Stimulated activated CD4-positive, alpha-beta T cell treated with anti-CD3 and anti-CD28 coated beads, TNF-alpha, amount 100 ng/mL, for 24 hours (primary cell): ENCODE results near the gene SYNGR4.
"Not testable (repeated sequence)": the region's sequence is repeated elsewhere in the genome, so short reads cannot be mapped to it uniquely, and the experiment has no call there.

ENCODE experiments used
- DNase-seq, 3 experiments: peaks; one replicate each; pipeline ENCODE4 v3.0.0-alpha.2; 2020; ENCODE audit warnings: low read depth in 3 of 3

Gene SYNGR4, protein sequence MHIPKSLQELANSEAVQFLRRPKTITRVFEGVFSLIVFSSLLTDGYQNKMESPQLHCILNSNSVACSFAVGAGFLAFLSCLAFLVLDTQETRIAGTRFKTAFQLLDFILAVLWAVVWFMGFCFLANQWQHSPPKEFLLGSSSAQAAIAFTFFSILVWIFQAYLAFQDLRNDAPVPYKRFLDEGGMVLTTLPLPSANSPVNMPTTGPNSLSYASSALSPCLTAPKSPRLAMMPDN

DNA sequence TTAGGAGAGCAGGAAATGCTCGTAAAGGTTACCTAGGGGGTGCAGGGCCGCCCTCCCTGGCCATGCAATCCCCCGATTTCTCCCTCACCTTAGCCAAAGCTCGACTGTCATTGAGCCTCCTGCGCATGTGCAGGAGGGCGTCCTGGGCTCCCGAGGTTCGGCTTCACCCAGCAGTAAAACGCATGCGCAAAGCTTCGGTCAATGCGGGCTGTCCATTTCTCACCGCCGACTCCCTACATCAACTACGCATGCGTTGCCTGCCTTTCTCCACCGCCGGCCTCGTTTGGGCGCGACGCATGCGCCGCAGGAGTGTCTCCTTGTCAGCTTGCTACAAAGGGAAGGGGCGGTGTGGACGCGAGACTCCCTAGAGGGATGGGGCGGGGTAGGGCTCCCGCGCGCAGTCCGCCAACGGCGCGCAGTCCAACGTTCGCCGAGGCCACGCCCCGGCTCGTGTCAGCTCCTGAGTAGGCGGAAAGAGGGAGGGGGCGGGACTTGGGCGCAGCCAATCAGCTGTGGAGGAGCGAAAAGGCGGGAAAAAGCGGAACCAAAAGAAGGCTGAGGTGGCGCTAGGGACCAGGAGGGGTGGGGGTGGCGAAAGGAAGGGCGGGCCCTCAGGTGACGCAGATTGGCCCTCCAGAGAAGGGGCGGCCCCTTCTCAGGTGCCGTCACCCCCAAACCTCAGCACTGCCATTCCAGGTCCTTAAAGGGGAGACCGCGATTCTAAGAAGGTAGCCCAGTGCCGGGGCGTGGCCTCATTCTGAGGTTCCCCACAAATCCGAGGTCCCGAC is at the start of gene SYNGR4, which contains the start of gene TMEM143:
Gene SYNGR4, plus strand, starts transcription at position 558 of the 788 bp plus-strand sequence. CDS start 1,476 bp downstream, outside the sequence.
Gene TMEM143, minus strand, starts transcription at position 131 of the 788 bp plus-strand sequence. Its CDS starts 20 bp downstream, at position 111.
- peak; percentile 93 to 97 (median 95) for DNase-seq

DNA sequence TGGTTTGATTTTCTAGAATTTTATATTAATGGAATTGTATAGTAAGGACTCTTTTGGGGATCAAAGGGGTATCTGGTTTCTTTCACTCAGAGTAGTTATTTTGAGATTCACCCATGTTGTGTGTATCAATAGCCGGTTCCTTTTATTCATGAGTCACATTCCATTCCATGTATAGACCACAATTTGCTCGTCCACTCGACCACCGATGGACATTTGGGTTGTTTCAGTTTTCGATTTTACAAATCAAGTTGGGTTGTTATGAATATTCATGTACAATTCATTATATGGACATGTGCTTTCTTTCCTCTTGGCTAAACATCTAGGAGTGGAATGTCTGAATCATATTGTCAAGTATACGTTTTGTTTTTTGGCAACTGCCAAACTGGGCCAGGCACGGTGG is 48.5 kb upstream of the SYNGR4 start:
- no peak for DNase-seq

DNA sequence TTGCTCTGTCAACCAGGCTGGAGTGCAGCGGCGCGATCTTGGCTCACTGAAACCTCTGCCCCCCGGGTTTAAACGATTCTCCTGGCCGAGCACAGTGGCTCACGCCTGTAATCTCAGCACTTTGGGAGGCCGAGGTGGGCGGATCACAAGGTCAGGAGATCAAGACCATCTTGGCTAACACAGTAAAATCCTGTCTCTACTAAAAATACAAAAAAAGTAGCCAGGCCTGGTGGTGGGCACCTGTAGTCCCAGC is 46.5 kb upstream of the SYNGR4 start:
- DNase-seq = not testable (repeated sequence)

DNA sequence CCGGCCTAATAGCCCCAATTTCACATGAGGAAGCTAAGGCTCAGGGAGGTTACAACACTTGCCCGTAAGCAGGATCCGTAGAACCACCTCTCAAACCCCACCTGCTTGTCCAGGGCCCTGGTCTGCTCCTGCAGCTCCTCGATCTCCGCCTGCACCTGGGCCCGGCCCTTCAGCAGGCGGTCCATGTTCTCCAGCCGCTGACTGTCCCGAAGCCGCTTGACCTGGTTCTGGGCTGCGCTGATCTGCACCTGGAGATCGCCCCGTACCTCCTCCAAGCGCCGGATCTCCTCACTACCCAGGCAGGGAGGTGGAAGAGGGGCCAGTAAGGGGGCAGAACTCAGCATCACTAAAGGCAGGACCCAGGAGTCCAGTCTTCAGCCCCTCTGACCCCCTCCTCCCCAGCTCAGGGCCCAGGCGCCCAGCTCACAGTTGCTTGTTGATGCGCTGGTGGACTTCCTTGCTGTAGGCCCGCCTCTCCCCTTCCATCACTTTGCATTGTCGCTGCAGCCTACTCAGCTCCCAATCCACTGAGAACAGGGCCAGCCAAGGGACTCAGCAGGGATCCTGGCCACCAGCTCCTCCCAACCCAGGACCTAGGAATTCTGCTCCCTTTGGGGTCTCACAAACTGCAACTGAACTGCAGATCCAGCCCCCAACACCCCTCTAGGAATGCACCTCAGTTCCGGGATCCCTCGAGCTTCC is 45.7 kb upstream of the SYNGR4 start:
- DNase-seq = no peak

DNA sequence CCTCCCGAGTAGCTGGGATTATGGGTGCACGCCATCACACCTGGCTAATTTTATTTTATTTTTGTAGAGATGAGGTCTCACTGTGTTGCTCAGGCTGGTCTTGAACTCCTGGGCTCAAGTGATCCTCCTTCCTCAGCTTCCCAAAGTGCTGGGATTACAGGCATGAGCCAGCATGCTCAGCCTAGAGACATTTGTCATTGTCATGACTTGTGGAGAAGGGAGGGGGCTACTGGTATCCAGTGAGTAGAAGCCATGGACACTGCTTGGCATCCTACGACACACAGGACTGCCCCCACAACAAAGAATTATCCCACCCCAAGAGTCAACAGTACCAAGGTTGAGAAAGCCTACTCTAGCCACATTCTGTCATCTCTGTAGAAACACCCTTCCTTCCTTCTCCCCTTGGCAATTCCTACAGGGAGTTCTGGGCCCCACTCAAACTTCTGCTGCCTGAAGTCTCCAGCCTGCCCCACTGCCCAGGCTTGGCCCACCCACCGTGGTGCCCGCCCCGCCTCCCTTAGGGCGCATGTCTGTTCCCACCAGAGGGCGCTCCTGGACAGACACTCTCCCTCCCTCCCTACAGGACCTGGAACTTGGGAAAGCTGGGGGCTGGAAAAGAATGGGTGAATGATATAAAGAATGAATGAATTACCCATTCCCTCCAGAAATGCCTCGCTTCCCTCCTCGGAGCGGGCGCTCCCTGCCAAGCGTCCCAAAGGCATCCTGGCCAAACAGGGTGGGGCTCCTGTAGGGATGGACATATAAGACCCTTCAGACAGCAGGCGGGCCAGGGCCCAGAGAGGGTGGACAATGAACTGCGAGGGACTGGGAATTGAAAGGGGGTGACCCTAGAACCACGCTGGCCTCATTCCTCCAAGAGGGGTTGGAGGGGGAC is 44.3 kb upstream of the SYNGR4 start:
- DNase-seq = peak; percentile 50 to 71 (median 67)

DNA sequence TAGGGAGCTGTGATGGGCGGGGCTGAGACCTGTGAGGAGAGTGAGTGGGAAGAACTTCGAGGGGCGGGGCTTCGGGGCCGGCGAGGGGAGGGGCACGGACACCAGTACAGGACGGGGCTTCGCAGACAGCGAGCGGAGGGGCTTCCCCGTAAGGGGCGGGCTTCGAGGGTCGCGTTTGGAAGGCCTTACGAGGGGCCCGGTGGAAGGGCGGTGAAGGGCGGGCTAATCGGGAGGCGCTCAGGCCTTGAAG is 42.9 kb upstream of the SYNGR4 start:
- DNase-seq = peak; percentile 85 to 98 (median 86)

DNA sequence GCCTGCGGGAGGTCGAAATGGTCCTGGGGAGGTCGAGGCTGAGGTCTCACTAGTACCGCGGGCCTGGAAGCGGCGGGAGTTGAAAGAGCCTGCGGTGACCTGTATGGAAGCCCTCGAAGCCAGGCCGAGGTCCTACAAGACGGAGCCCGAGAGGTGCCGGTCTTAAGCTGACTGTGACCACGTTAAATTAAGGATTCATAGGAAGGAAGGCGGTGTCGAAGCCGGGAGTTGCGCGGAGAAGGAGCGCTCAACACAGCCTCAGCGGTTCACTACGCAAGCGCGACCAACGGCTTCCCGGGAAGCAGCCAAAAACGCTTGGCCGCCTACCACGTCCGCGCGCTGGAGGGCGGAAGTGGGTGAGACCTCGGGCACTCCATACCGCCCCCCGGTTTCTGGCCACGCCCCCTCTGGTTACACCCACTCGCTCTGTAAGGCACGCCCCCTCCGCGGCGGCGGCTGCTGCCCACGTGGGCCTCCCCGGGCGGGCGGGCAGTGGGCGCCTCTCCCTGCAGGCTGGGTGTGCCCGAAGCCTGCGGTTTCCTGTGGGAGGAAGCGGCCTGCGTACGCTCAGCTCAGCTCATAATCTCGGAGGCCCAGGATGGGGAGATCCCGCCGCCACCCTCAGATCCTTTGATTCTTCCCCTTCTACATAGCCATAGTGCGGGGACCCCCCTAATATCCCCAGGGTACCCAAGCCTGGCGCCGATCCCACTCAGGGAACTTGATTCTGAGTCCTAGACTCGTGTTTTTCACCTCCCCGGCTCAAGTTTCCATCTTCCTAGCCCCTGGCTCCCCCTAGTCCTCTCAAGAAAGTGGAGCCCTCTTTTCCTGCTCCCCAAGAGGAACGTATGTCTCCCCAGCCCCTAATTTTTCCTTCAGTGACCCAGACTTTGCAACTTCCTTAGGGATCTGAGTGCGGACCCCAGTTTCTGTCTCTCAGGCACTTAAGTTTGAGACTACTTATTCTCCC is 42.3 kb upstream of the SYNGR4 start:
- peak; percentile 93 to 98 (median 94) for DNase-seq

DNA sequence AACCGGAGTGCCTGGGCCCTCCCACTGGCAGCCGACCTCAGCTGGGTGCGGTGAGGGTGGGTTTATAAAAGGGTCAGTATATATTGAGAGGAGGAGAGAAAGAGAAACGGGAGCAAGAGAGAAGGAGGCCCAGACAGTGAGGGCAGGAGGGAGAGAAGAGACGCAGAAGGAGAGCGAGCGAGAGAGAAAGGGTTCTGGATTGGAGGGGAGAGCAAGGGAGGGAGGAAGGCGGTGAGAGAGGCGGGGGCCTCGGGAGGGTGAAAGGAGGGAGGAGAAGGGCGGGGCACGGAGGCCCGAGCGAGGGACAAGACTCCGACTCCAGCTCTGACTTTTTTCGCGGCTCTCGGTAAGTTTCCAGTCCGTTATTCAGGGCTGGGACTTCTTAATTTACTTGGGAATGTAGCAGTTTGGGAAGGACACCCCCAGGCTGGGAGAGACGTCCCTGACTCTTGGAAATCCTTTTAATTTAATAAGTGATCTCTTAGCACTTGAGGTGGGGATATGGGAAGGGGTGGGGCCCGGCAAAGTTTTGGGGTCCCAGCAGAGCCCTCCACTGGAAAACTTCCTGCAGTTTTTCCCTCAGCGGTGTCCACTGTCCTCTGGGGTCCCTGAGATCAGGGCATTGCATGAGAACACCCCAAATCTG is 38.8 kb upstream of the SYNGR4 start, which contains the start of gene EMP3:
Gene EMP3, plus strand, starts transcription at position 288 of the 646 bp plus-strand sequence. CDS start 1,293 bp downstream, outside the sequence.
- DNase-seq = peak; percentile 69 to 85 (median 70)

DNA sequence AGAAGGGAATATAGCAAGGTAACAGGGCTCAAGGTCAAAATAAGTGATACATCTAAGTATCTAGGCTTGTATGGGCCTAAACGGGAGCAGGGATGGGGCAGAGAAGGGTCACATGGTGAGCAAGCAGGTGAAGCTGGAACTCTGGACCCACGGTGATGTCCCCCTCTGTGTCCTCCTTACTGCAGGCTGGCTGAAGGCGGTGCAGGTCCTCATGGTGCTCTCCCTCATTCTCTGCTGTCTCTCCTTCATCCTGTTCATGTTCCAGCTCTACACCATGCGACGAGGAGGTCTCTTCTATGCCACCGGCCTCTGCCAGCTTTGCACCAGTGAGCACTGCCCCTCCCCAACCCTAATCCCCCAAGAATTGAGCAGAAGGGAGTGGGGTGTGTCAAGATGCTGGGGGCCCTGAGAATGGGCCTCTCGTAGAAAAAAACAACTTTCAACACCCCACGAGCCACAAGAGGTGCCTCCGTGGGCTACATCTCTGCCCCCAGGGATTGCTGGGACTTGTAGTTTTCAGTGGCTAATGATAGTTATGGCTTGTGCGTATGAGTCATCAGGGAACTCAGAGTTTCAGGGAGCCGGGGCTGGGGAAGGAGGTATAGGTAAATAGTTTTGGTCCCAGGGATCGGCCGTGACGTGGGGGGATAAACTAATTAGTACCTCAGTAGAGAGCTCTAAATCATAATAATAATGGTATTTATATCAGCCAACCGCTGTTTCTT is 34.8 kb upstream of the SYNGR4 start:
- DNase-seq = peak in 1 of 3 experiments; percentile 34

DNA sequence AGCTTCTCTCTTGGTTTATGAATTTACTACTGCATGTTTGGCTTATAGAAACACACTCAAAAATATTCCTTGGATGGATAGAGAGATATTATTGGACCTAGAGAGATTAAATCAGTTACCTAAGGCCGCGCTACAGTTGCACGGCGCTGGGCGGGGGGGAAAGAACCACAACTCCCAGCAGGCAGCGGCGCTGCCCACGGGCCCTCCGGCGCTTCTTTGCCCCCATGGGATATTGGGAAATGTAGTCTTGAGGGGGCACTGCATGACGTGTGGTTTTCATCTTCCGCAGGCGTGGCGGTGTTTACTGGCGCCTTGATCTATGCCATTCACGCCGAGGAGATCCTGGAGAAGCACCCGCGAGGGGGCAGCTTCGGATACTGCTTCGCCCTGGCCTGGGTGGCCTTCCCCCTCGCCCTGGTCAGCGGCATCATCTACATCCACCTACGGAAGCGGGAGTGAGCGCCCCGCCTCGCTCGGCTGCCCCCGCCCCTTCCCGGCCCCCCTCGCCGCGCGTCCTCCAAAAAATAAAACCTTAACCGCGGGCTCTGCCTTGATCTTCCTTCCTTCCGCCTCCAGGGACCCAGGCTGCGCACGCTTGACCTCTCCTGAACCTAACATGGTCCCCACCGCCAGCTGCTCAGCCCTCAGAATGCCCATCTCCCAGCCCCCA is 34.0 kb upstream of the SYNGR4 start:
- DNase-seq = peak; percentile 66 to 77 (median 69)

DNA sequence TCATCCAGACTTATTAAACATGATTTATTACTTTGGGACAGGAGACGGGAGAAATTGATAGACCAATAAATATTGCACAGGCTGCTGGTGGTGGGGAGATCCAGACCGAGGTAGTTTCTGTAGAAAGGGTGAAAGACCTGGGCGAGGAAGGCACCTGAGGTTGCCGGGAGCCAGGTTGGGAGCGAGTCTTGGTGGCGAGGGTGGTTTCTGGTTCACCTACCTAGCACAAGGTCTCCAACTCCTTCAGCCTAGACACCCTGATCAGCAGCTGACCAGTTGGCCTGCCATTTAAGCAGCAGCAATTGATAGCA is 31.9 kb upstream of the SYNGR4 start:
- no peak for DNase-seq

DNA sequence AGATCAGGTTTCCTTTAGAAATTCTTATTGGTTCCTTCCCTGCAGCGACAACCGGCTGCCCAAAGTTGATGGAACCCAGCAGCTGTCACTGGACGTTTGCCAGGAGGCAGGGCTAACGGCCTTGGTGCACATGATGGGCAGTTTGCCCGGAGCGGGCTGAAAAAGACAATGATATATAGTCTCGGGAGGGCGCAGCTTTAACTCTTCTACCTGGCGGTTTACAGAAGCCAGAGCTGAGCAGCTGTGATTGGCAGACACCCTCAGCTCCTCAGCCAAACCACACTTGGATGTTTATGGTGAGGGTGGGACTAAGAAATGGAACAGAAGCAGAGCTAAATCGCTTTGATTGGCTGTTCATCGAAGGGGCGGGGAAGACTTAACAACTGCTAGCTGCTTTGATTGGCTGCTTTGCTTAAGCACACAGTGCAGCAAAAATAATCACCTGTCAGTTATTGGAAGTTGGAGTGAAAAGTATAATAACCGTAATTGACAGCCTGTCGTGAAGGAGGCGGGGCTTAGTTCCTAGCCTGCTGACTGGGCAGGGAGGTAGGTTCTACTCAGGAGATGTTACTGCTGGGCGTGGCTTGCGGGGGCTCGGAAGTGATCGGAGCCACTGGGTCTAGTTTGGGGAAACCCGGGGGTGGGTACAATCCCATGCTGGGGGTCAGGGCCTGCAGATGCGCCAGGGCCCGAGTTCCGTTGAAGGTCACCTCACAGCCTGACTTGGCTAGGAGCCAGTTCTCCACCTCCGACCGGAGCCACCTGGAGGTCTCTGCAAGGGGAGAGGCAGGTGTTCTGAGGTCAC is 31.3 kb upstream of the SYNGR4 start:
- DNase-seq = peak; percentile 80 to 90 (median 84)

DNA sequence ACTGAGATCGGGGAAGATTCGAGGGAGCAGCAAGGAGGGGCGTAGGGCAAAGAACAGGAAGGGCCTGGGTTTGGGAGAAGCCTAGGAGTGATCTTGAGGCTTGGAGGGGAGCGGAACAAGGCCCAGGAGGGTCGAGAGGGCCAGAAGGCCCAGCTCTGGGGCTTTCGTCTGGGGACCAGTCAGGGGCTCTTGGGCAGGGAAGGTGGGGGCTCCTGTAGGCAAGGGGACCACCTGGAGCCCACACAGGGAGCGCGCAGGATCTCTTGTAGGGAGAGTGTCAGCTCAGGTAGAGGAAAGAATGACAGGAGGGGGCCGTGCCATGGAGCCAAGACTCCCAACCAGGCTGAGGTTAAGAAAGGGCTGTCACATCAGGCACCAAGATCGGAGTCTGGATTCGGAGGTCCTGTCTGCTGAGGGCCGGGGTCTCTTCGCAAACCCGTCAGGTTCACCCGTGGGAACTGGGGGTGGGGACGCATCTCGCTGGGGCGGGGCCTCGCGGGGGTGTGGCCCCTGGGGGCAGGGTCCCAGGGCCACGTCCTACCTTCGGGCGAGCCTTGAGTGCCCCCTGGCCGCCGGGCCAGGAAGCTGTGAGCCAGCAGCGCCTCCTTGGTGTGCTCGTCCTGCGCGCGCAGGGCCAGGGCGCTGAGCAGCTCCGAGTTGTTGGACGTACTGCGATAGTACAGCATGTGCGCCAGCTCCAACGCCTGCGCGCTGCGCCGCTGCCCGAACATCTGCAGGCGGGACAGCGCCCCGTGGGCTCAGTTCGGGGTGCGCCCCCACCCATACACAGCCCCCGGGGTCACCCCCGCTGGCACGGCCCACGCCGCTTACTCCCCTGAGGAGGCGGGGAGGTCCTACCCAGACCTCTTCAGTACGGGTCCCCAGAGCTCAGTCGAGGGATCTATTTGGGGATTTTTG is 30.4 kb upstream of the SYNGR4 start:
- peak; percentile 81 to 92 (median 81) for DNase-seq

DNA sequence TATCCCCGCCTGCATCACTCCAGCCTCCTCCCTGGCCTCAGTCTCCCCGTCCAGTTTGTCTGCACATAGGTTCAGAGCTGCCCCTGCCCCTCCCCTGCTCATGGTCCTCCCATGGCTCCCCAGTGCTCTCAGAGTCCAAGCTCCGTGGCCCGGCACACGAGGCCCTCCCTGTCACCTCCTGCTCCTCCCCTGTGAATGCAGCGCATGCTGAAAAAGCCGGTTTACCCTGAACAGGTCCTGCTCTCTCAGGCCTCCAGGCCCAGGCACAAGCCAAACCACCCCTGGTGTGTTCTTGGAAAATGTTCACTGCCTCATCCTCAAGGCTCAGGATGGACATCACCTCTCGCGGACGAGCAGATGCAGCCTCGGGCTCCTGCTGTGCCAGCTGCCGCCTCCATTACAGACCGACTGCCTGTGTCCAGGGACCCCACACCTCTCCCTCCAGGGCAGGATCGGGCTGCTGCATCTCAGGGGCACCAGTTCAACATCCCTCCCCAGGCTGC is 25.9 kb upstream of the SYNGR4 start:
- DNase-seq = no peak

DNA sequence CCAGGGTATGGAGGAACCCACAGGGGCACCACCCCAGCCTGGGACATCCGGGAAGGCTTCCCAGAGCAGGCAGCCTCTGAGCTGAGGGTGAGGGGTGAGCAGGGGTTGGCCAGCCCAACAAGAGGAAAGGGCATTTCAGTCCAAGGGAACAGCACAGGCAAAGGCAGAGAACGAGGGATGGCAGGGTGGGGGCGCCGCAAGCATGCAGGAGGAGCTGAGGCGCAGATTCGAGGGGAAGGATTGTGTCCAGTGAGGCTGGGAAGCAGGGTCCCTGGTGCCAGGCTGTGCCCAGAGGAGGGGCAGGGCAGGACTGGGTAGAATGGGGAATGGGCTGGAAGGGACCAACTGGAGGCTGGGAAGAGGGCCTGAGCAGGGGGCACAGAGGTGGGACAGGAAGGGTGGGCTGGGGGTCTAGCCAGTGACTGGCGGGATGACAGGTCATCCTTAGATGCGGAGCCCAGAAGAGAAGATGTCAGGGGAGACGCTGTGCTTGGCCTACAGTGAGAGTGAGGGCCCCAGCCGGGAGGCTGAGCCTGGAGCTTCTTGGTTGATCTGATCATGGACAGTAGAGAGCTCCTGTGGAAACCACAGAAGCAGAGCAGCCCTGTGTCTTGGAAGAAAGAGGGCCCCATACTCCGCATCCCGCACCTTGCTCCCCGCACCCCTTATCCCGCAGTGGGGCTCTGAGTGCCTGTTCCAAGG is 25.2 kb upstream of the SYNGR4 start:
- no peak for DNase-seq

DNA sequence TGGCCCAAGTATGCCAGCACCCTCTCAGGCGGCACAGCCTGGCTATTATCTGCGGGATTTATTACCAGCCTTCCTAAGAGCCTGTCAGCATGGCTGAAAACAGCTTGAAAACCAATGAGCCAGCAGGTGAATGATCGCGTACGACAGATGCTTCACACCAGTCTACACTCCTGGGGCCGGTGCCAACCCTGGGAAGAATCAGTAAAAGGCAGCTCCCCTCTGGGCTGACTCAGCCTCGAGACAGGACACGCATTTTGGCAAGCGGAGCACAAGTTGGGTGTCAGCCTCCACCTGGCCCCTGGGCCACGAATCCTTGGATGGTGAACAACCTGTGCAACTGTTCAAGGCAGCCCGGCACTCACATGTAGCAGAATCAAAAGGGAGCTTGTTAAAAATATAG is 23.2 kb upstream of the SYNGR4 start:
- DNase-seq = no peak
